ENCODE results near the gene IQSEC1. TPM values are rescaled to one million over a fixed set of nuclear protein-coding genes. Genes with fewer than 3 reads are reported as not detected.

Gene IQSEC1
- total RNA-seq, 3 donors from 2014 or later = 26.9 to 45.4 (median 26.9) TPM

- intact Hi-C loops (cut with DNase I; ENCODE audit: low total_unique reads) = no loop called here
- Histone ChIP-seq H3K4me3 (no peak overlapping the region), H3K4me1 (no peaks in the 10 kb centered on the region), H3K27me3 (no peaks in the 10 kb centered on the region), H3K9me3 (no peaks in the 10 kb centered on the region), H3K27ac (no peak overlapping the region), H3K36me3 (no peaks in the 10 kb centered on the region)
- TF ChIP-seq CTCF (IDR thresholded peaks at IDR 0.05) = no peak
- TF ChIP-seq POLR2AphosphoS5 (IDR thresholded peaks at IDR 0.05) = no peak
- TF ChIP-seq POLR2A (IDR thresholded peaks at IDR 0.05) = no peak
- DNase-seq (ENCODE audit: low spot score in 2 of 2) = no peak
Observed at GRCh38 chr3:13064964-13065363, 8.3 kb downstream of the IQSEC1 start.

GRCh38 chr3:13064159-13064868 lies 8.9 kb downstream of the IQSEC1 start:
- Histone ChIP-seq H3K36me3 (no peaks in the 10 kb centered on the region), H3K27me3 (no peaks in the 10 kb centered on the region), H3K9me3 (no peaks in the 10 kb centered on the region), H3K4me1 (no peaks in the 10 kb centered on the region), H3K27ac (no peak overlapping the region), H3K4me3 (no peak overlapping the region)
- intact Hi-C loops (cut with DNase I; ENCODE audit: low total_unique reads) = no loop called here
- no peak for DNase-seq (ENCODE audit: low spot score in 2 of 2)
- TF ChIP-seq CTCF (IDR thresholded peaks at IDR 0.05) = no peak
- no peak for TF ChIP-seq POLR2AphosphoS5 (IDR thresholded peaks at IDR 0.05)
- no peak for TF ChIP-seq POLR2A (IDR thresholded peaks at IDR 0.05)

GRCh38 chr3:13063225-13063624 lies 10.0 kb downstream of the IQSEC1 start:
- H3K27me3 ChIP-seq = no peaks in the 10 kb centered on the region
- no peaks in the 10 kb centered on the region for H3K9me3 ChIP-seq
- DNase-seq (ENCODE audit: low spot score in 2 of 2) = no peak
- no peaks in the 10 kb centered on the region for H3K4me1 ChIP-seq
- intact Hi-C loops (cut with DNase I; ENCODE audit: low total_unique reads) = no loop called here
- H3K36me3 ChIP-seq = no peaks in the 10 kb centered on the region
- TF ChIP-seq CTCF (IDR thresholded peaks at IDR 0.05) (no peak), POLR2AphosphoS5 (IDR thresholded peaks at IDR 0.05) (no peak), POLR2A (IDR thresholded peaks at IDR 0.05) (no peak)
- H3K27ac ChIP-seq = no peak overlapping the region
- no peak overlapping the region for H3K4me3 ChIP-seq

- Histone ChIP-seq H3K27ac (no peak overlapping the region), H3K36me3 (no peaks in the 10 kb centered on the region), H3K9me3 (no peaks in the 10 kb centered on the region), H3K4me1 (no peaks in the 10 kb centered on the region), H3K4me3 (no peak overlapping the region), H3K27me3 (no peaks in the 10 kb centered on the region)
- TF ChIP-seq POLR2AphosphoS5 (IDR thresholded peaks at IDR 0.05) = no peak
- no peak for TF ChIP-seq POLR2A (IDR thresholded peaks at IDR 0.05)
- no peak for TF ChIP-seq CTCF (IDR thresholded peaks at IDR 0.05)
- DNase-seq (ENCODE audit: low spot score in 2 of 2) = no peak
- intact Hi-C loops (cut with DNase I; ENCODE audit: low total_unique reads) = no loop called here
Observed at GRCh38 chr3:13062647-13063046, 10.6 kb downstream of the IQSEC1 start.

GRCh38 chr3:13060341-13060910 lies 12.8 kb downstream of the IQSEC1 start:
- TF ChIP-seq POLR2AphosphoS5 (IDR thresholded peaks at IDR 0.05) (no peak), POLR2A (IDR thresholded peaks at IDR 0.05) (no peak), CTCF (IDR thresholded peaks at IDR 0.05) (no peak)
- intact Hi-C loops (cut with DNase I; ENCODE audit: low total_unique reads) = no loop called here
- Histone ChIP-seq H3K4me3 (no peak overlapping the region), H3K4me1 (no peaks in the 10 kb centered on the region), H3K27ac (no peak overlapping the region), H3K36me3 (no peaks in the 10 kb centered on the region), H3K27me3 (no peaks in the 10 kb centered on the region), H3K9me3 (no peaks in the 10 kb centered on the region)
- no peak for DNase-seq (ENCODE audit: low spot score in 2 of 2)

Measured in breast epithelium (tissue), 4 donors.